HG03520 (cell line): ENCODE measurements around the gene GP1BB.
"Not testable (repeated sequence)": the region's sequence is repeated elsewhere in the genome, so short reads cannot be mapped to it uniquely, and the experiment has no call there.

Experiments used
- ATAC-seq: cut with Tn5 transposase; IDR thresholded peaks from one replicate; pipeline ENCODE4 v1.9.1; 2021; ENCODE audit warnings: mild to moderate bottlenecking, moderate library complexity; ENCODE audit not compliant: unreplicated experiment

The GP1BB gene

GRCh38 chr22:19693581-19693980 lies 29.8 kb upstream of the GP1BB start:
- no peak for ATAC-seq

- no peak for ATAC-seq
Measured at GRCh38 chr22:19693981-19694670, 29.2 kb upstream of the GP1BB start.

GRCh38 chr22:19694696-19695095 lies 28.6 kb upstream of the GP1BB start:
- ATAC-seq: no peak

- no peak for ATAC-seq
Measured at GRCh38 chr22:19696504-19697276, 26.6 kb upstream of the GP1BB start.

- not testable (repeated sequence) for ATAC-seq
Measured at GRCh38 chr22:19697871-19698270, 25.5 kb upstream of the GP1BB start.

- ATAC-seq: no peak
Measured at GRCh38 chr22:19700790-19701419, 22.4 kb upstream of the GP1BB start.

GRCh38 chr22:19701420-19702145 lies 21.8 kb upstream of the GP1BB start:
- ATAC-seq: no peak

GRCh38 chr22:19703869-19704268 lies 19.5 kb upstream of the GP1BB start:
- ATAC-seq: no peak

GRCh38 chr22:19704355-19705015 lies 18.9 kb upstream of the GP1BB start:
- ATAC-seq: no peak

GRCh38 chr22:19705181-19705934 lies 18.0 kb upstream of the GP1BB start:
- no peak for ATAC-seq

GRCh38 chr22:19706661-19707151 lies 16.6 kb upstream of the GP1BB start:
- no peak for ATAC-seq

- no peak for ATAC-seq
Measured at GRCh38 chr22:19707347-19708290, 15.7 kb upstream of the GP1BB start.

GRCh38 chr22:19708321-19709011 lies 14.9 kb upstream of the GP1BB start:
- no peak for ATAC-seq

- ATAC-seq: no peak
Measured at GRCh38 chr22:19709063-19709769, 14.1 kb upstream of the GP1BB start.

GRCh38 chr22:19710020-19710768 lies 13.1 kb upstream of the GP1BB start:
- ATAC-seq: no peak

GRCh38 chr22:19710769-19711106 lies 12.6 kb upstream of the GP1BB start:
- no peak for ATAC-seq

- no peak for ATAC-seq
Measured at GRCh38 chr22:19713245-19713644, 10.1 kb upstream of the GP1BB start.
